Mesothelial cell of epicardium (in vitro differentiated cells): Measurements from ENCODE around the gene SLC16A1. TPM values are rescaled to one million over a fixed set of nuclear protein-coding genes. Genes with fewer than 3 reads are reported as not detected.
"Not testable (repeated sequence)": the region's sequence is repeated elsewhere in the genome, so short reads cannot be mapped to it uniquely, and the experiment has no call there.

Experiments used
- DNase-seq, 2 experiments: peaks; one replicate each; pipeline ENCODE4 v3.0.0; 2021; ENCODE audit warnings: low spot score in 2 of 2; ENCODE audit not compliant: unreplicated experiment in 2 of 2
- H3K27ac Mint-ChIP-seq: 2 replicates; pipeline ENCODE4 v1.8.0; 2021; ENCODE audit warnings: mixed read lengths
- H3K27me3 Mint-ChIP-seq: 2 replicates; pipeline ENCODE4 v1.8.0; 2021; ENCODE audit warnings: low read depth, mixed read lengths
- H3K36me3 Mint-ChIP-seq: 2 replicates; pipeline ENCODE4 v1.8.0; 2021; ENCODE audit warnings: mixed read lengths
- H3K4me1 Mint-ChIP-seq: 2 replicates; pipeline ENCODE4 v1.8.0; 2021; ENCODE audit warnings: mixed read lengths
- H3K4me3 Mint-ChIP-seq: 2 replicates; pipeline ENCODE4 v1.8.0; 2021; ENCODE audit warnings: mild to moderate bottlenecking, moderate library complexity, mixed read lengths
- H3K9me3 Mint-ChIP-seq: 2 replicates; pipeline ENCODE4 v1.8.0; 2021; ENCODE audit warnings: mixed read lengths
- CTCF ChIP-seq: fragments of 200-600 bp; sonication (generic); IDR thresholded peaks from one replicate; pipeline ENCODE4 v1.5.0; 2021; ENCODE audit warnings: antibody characterized with exemption; ENCODE audit not compliant: unreplicated experiment
- total RNA-seq: library from RNA; stranded (reverse); gene quantifications from 3 replicates; pipeline ENCODE4 v1.2.1, GENCODE V29; 2021

Gene SLC16A1
- total RNA-seq, 1 donor from 2014 or later = 56.4 TPM

DNA sequence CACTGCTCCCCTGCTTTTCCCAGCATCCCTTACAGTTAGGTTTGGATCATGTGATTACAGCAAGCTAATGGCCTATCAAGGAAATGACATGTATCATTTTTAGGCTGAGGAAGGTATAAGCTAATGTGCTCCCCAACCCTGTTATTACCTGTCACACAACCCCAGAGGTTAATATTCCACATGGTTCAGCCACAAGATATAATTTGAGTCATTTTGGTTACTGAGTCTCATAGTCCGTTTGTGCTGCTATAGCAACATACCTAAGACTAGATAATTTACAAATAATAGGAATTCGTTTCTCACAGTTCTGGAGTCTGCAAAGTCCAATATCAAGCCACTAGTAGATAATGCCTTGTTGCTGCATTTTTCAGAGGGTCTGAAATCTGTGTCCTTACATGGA lies 29.1 kb upstream of the SLC16A1 start:
- Mint-ChIP-seq H3K4me1 (no peaks in the 10 kb centered on the region), H3K36me3 (no peaks in the 10 kb centered on the region), H3K9me3 (no peaks in the 10 kb centered on the region), H3K27me3 (no peaks in the 10 kb centered on the region), H3K4me3 (no peak overlapping the region), H3K27ac (no peak overlapping the region)
- TF ChIP-seq CTCF = no peak
- DNase-seq = no peak

DNA sequence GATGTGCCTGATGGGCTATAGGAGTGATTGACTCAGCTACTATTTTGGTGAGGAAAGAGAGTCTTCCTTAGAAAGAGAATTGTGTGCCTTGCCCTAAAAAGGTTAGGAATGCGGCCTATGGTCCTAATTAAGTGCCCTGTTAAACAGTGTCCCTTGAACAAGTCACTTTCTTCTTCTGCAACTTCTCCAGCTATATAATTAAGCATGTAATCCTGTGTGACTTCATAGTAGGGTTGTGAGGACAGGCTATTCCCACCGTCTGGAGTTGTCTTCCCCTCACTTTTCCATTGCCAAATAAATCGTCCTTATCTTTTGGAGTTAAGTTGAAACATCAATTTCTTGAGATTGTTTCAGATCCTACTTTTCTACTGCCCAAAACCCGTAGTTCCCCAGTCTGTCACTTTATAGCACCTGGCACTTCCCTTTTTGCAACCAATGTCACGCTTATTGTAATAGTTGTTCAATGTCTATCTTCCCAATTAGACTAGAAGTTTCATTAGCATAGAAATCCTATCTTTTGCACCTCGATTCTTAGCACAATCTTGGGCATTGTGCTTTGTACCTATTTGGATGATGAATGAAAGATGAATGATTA lies 27.6 kb upstream of the SLC16A1 start:
- H3K27ac Mint-ChIP-seq = no peak overlapping the region
- no peak for DNase-seq
- H3K4me1 Mint-ChIP-seq = no peaks in the 10 kb centered on the region
- no peak overlapping the region for H3K4me3 Mint-ChIP-seq
- no peak for TF ChIP-seq CTCF
- no peaks in the 10 kb centered on the region for H3K36me3 Mint-ChIP-seq
- H3K9me3 Mint-ChIP-seq = no peaks in the 10 kb centered on the region
- no peaks in the 10 kb centered on the region for H3K27me3 Mint-ChIP-seq

GRCh38 chr1:112982853-112983536 lies 27.0 kb upstream of the SLC16A1 start:
- Mint-ChIP-seq H3K36me3 (no peaks in the 10 kb centered on the region), H3K9me3 (no peaks in the 10 kb centered on the region), H3K27ac (no peak overlapping the region), H3K4me3 (no peak overlapping the region), H3K4me1 (no peaks in the 10 kb centered on the region), H3K27me3 (no peaks in the 10 kb centered on the region)
- no peak for DNase-seq
- TF ChIP-seq CTCF = no peak

- Mint-ChIP-seq H3K9me3 (no peaks in the 10 kb centered on the region), H3K27me3 (no peaks in the 10 kb centered on the region), H3K36me3 (no peaks in the 10 kb centered on the region), H3K4me3 (no peak overlapping the region), H3K4me1 (no peaks in the 10 kb centered on the region), H3K27ac (no peak overlapping the region)
- TF ChIP-seq CTCF = no peak
- no peak for DNase-seq
These were observed 26.3 kb upstream of the SLC16A1 start for GRCh38 chr1:112982328-112982727.

DNA sequence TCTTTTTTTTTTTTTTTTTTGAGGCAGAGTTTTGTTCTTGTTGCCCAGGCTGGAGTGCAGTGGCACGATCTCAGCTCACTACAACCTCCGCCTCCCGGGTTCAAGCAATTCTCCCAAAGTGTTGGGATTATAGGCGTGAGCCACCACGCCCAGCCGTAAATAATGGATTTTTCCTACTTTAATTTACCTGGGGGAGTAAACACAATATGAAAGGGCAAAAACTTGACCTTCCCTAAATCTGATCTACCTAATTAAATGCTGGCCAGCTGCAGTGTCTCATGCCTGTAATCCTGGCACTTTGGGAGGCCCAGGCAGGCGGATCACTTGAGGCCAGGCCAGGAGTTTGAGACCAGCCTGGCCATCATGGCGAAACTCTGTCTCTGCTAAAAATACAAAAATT lies 25.8 kb upstream of the SLC16A1 start:
- not testable (repeated sequence) for H3K27ac Mint-ChIP-seq, H3K9me3 Mint-ChIP-seq, H3K4me1 Mint-ChIP-seq, H3K27me3 Mint-ChIP-seq, H3K36me3 Mint-ChIP-seq, H3K4me3 Mint-ChIP-seq, DNase-seq

DNA sequence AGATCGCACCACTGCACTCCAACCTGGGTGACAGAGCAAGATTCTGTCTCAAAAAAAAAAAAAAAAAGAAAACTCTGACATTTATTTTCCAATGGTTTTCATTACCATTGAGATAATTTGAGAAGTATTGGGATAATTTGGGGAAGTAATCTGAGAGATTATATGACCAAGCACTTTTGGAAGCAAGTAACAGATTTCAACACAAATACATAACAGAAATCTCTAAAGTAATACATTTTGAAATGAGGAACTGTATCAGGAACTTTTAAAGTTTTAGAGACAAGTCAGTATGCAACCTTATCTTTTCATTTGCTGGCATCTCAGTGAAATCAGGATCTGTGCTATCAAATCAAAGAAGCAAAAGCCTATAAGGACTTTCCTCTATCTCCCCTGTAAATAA lies 25.4 kb upstream of the SLC16A1 start:
- Mint-ChIP-seq H3K9me3 (no peaks in the 10 kb centered on the region), H3K4me3 (no peak overlapping the region), H3K27me3 (no peaks in the 10 kb centered on the region), H3K27ac (no peak overlapping the region), H3K4me1 (no peaks in the 10 kb centered on the region), H3K36me3 (no peaks in the 10 kb centered on the region)
- no peak for TF ChIP-seq CTCF
- DNase-seq = no peak
